Ovary (tissue), 3 donors: ENCODE measurements around the gene KAT14.

Source experiments
- CTCF ChIP-seq, 3 donors: fragments of 450-650 bp in 2 of 3; fragments of 200-600 bp in 1 of 3; IDR thresholded peaks; one replicate each; pipeline versions ENCODE4 v1.5.1 to v1.8.0; 2016 to 2022; ENCODE audit warnings: antibody characterized with exemption in 3 of 3, mild to moderate bottlenecking in 1 of 3
- EP300 ChIP-seq: sonication (generic); formaldehyde crosslinking; IDR thresholded peaks from one replicate; pipeline ENCODE4 v1.6.1; 2017; ENCODE audit warnings: antibody characterized with exemption
- POLR2A ChIP-seq: fragments of 450-650 bp; IDR thresholded peaks from one replicate; pipeline ENCODE4 v1.6.1; 2017; ENCODE audit warnings: antibody characterized with exemption, mild to moderate bottlenecking, moderate library complexity
- donor health status: DM: no; HTN: no; CAD: no.

- no peak for TF ChIP-seq EP300
- no peak for TF ChIP-seq CTCF (IDR thresholded peaks at IDR 0.05)
- TF ChIP-seq POLR2A: no peak
Observed at GRCh38 chr20:18166950-18167349, 29.3 kb downstream of the KAT14 start.
